NT2/D1 (cell line): ENCODE results near the gene MNDA.

Experiments
- DNase-seq: peaks from one replicate; pipeline ENCODE4 v3.0.0-alpha.2; 2011; ENCODE audit warnings: low read depth, low spot score
- H3K27me3 ChIP-seq: 2 replicates; pipeline ENCODE4 v1.6.0; 2011; ENCODE audit warnings: mild to moderate bottlenecking; ENCODE audit not compliant: insufficient read length, insufficient read depth
- H3K36me3 ChIP-seq: 2 replicates; pipeline ENCODE4 v1.6.1; 2011; ENCODE audit warnings: mild to moderate bottlenecking, low read length, mixed read lengths; ENCODE audit not compliant: insufficient read depth, insufficient read length
- H3K4me1 ChIP-seq: 2 replicates; pipeline ENCODE4 v1.5.1; 2011; ENCODE audit not compliant: insufficient read depth, insufficient read length
- H3K4me3 ChIP-seq: 2 replicates; pipeline ENCODE4 v1.5.1; 2011; ENCODE audit warnings: low read depth; ENCODE audit not compliant: insufficient read length
- H3K9ac ChIP-seq: 2 replicates; pipeline ENCODE4 v1.6.0; 2011; ENCODE audit warnings: low read depth; ENCODE audit not compliant: insufficient read length
- H3K9me3 ChIP-seq: 2 replicates; pipeline ENCODE4 v1.5.1; 2011; ENCODE audit warnings: mild to moderate bottlenecking, low read length; ENCODE audit not compliant: insufficient read depth
- SUZ12 ChIP-seq: IDR thresholded peaks from 2 replicates; pipeline ENCODE4 v1.6.1; 2011; ENCODE audit not compliant: insufficient read length, insufficient read depth; ENCODE audit errors: extremely low read depth
- YY1 ChIP-seq: IDR thresholded peaks from 2 replicates; pipeline ENCODE4 v1.6.1; 2011; ENCODE audit not compliant: insufficient read length, insufficient read depth
- ZNF274 ChIP-seq: IDR thresholded peaks from 2 replicates; pipeline ENCODE4 v1.6.1; 2011; ENCODE audit warnings: mild to moderate bottlenecking, low read depth, low read length

The MNDA gene

DNA sequence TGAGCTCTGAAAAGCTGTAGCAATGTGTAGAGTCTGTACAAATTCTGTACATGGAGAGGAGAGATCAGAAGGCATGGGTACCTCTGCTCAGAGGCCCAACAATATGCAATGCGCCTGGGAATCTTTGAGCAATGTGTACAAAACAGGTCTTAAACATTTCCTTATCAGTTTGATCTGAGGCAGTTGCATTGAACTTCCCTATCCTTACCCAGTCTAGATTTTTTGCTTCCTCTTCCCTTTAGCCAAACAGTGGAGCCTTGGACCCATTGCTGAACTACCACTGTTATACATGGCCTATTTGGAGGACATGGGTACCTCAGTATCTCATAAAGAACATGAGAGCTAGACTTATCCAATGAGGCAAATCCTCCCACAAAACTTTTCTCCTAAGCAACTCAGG lies 12.6 kb upstream of the MNDA start:
- DNase-seq = no peak

DNA sequence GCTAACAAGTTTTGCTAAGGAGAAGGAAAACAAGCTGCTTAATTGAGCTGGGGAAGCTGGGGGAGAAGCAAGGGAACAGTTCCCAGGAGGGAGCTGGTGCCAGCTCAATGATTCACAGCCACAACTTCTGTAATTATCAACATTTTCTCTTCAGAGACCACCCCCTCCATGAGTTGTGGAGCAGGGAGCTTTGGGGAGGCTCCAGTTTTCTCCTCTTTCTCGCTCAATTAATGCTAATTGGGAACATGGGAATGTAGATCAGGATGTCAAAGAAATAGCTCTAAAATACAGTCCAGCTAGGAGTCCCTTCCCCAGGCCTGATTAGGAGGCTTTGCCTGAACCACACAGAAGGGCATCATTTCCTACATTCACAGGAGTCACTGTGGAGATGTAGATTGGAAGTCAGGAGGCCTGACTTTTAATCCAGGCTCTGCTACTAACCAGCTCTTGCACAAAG lies 12.1 kb upstream of the MNDA start:
- Histone ChIP-seq H3K36me3 (no peaks in the 10 kb centered on the region), H3K4me1 (no peaks in the 10 kb centered on the region), H3K9me3 (no peaks in the 10 kb centered on the region), H3K4me3 (no peak overlapping the region), H3K27me3 (no peaks in the 10 kb centered on the region), H3K9ac (no peak overlapping the region)
- no peak for DNase-seq
- TF ChIP-seq YY1 = no peak
- TF ChIP-seq SUZ12 = no peak
- no peak for TF ChIP-seq ZNF274

More for the DNA sequence above, 12.6 kb upstream of the MNDA start:
- H3K4me1 ChIP-seq = no peaks in the 10 kb centered on the region
- H3K27me3 ChIP-seq = no peaks in the 10 kb centered on the region
- H3K9me3 ChIP-seq = no peaks in the 10 kb centered on the region
- no peaks in the 10 kb centered on the region for H3K36me3 ChIP-seq
- no peak overlapping the region for H3K4me3 ChIP-seq
- no peak for TF ChIP-seq YY1
- TF ChIP-seq SUZ12 = no peak
- TF ChIP-seq ZNF274 = no peak
- no peak overlapping the region for H3K9ac ChIP-seq

DNA sequence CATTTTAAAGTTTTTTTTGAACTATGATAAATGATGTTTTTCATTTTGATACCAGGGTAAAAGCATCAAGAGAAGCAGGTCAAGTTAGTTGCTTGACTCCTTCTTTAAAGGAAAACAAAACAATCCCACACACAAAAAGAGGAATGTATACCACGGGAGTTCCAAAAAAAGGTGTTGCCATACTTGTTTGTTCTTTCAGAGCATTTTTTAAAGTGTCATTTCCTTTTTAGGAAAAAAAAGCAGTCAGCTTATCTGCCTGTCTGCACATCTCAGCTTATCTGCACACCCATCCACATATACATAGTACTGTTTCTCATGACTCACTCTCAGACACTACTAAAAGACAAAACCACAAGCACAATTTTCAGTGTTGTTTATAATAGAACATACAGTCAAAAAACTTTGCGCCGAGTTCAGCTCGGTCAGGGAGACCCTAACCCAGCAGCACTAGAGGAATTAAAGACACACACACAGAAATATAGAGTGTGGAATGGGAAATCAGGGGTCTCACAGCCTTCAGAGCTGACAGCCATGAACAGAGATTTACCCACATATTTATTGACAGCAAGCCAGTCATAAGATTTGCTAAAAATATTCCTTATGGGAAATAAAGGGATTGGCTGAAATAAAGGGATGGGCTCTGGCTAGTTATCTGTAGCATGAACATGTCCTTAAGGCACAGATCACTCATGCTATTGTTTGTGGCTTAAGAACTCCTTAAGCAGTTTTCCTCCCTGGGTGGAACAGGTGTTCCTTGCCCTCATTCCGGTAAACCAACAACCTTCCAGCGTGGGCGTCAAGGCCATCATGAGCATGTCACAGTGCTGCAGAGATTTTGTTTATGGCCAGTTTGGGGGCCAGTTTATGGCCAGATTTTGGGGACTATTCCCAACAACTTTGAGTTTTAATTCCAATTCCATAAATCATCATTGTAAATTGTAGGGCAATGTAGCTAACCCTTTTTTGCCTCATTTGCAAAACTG lies 11.4 kb upstream of the MNDA start:
- Histone ChIP-seq H3K27me3 (no peaks in the 10 kb centered on the region), H3K9me3 (no peaks in the 10 kb centered on the region), H3K36me3 (no peaks in the 10 kb centered on the region), H3K4me1 (no peaks in the 10 kb centered on the region), H3K9ac (no peak overlapping the region), H3K4me3 (no peak overlapping the region)
- no peak for DNase-seq
- TF ChIP-seq YY1 = no peak
- TF ChIP-seq SUZ12 = no peak
- no peak for TF ChIP-seq ZNF274

DNA sequence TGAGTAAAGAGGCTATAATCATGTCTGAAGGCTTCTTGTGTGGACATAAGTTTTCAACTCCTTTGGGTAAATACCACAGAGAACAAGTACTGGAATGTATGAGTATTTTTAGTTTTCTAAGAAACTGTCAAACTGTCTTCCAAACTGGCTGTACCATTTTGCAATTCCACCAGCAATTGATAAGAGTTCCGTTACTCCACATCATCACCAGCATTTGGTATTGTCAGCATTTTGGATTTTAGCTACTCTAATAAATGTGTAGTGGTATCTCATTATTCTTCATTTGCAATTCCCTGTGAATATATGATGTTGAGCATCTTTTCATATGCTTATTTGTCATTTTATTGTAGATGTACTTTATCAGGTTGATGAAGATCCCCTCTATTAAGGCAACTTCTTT lies 9.4 kb upstream of the MNDA start:
- Histone ChIP-seq H3K4me1 (no peaks in the 10 kb centered on the region), H3K27me3 (no peaks in the 10 kb centered on the region), H3K9me3 (no peaks in the 10 kb centered on the region), H3K4me3 (no peak overlapping the region), H3K36me3 (no peaks in the 10 kb centered on the region), H3K9ac (no peak overlapping the region)
- TF ChIP-seq YY1 (no peak), SUZ12 (no peak), ZNF274 (no peak)
- no peak for DNase-seq

DNA sequence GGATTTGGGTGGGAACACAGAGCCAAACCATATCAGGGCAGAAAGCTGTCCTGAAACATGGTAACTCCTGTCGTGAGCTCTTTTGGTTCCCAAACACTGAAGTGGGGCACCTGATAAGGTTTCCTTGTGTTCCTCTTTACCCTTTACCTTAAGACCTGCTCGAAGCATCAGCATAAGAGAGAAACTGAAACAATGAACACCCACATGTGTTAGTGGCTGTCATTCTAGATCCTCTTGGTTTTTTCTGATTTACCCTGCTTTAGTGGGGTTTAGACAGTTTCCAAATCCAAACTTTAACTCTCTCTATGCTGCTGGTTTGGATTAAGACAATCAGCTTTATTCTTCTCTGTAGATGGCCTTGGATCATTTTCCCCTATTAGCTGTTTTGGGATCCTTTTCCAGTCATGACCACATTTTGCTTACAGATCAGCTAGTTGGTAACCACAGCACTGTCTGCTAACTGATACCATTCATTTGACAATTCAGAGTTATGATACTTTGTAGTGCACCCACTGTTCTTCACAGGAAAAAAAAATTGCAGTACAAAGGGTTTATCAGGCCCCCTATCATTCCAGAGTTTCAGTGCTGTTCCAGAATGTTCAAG lies 975 bp upstream of the MNDA start:
- peaks cover 17% of the 10 kb centered on the region; the same call in 1 of the 2 replicates for H3K9me3 ChIP-seq
- no peaks in the 10 kb centered on the region for H3K27me3 ChIP-seq
- H3K4me3 ChIP-seq = no peak overlapping the region
- H3K36me3 ChIP-seq = no peaks in the 10 kb centered on the region
- TF ChIP-seq SUZ12 (no peak), ZNF274 (no peak), YY1 (no peak)
- no peaks in the 10 kb centered on the region for H3K4me1 ChIP-seq
- no peak overlapping the region for H3K9ac ChIP-seq
- DNase-seq = no peak

DNA sequence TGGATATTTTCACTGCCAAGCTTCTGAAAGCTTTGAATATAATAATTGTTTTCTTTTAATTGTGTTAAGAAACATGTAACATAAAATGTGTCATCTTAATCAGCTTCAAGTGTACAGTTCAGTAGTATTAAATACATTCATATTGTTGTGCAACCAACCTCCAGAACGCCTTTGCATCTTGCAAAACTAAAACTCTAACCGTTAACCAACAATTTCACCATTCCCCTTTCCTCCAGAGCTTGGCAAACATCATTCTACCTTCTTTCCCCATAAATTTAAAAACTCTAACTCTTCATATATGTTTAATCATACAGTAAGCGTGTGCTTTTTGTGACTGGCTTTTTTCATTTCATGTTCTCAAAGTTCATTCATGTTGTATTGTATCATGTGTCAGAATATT lies 2.1 kb downstream of the MNDA start:
- Histone ChIP-seq H3K4me1 (no peaks in the 10 kb centered on the region), H3K4me3 (no peak overlapping the region), H3K9me3 (peaks cover 10% of the 10 kb centered on the region), H3K9ac (no peak overlapping the region), H3K36me3 (no peaks in the 10 kb centered on the region), H3K27me3 (no peaks in the 10 kb centered on the region)
- TF ChIP-seq ZNF274 = no peak
- no peak for TF ChIP-seq YY1
- no peak for DNase-seq

DNA sequence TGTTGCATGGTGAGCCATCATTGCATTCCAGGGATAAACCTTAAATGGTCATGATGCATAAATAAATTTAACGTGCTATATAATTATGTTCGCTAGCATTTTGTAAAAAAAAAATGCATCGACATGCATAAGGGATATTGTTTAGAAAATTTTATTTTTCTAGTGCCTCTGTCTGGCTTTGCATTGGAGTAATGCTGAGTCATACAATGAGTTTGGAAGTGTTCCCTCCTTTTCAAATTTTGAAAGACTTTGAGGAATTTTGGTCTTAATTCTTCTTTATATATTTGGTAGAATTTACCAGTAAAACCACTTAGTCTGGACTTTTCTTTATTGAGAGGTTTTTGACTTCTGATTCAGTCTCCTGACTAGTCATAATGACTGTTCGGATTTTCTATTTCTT lies 4.9 kb downstream of the MNDA start:
- peaks cover 7% of the 10 kb centered on the region; the same call in 1 of the 2 replicates for H3K9me3 ChIP-seq
- H3K4me1 ChIP-seq = no peaks in the 10 kb centered on the region
- TF ChIP-seq YY1 (no peak), ZNF274 (no peak), SUZ12 (no peak)

More for the DNA sequence above, 4.9 kb downstream of the MNDA start:
- Histone ChIP-seq H3K4me3 (no peak overlapping the region), H3K36me3 (no peaks in the 10 kb centered on the region), H3K27me3 (no peaks in the 10 kb centered on the region), H3K9ac (no peak overlapping the region)
- no peak for DNase-seq
